Measurements from ENCODE around the gene CENPX.
A peak's percentile ranks its signal among the peaks of the same experiment; 100 is the strongest.

Gene CENPX

DNA sequence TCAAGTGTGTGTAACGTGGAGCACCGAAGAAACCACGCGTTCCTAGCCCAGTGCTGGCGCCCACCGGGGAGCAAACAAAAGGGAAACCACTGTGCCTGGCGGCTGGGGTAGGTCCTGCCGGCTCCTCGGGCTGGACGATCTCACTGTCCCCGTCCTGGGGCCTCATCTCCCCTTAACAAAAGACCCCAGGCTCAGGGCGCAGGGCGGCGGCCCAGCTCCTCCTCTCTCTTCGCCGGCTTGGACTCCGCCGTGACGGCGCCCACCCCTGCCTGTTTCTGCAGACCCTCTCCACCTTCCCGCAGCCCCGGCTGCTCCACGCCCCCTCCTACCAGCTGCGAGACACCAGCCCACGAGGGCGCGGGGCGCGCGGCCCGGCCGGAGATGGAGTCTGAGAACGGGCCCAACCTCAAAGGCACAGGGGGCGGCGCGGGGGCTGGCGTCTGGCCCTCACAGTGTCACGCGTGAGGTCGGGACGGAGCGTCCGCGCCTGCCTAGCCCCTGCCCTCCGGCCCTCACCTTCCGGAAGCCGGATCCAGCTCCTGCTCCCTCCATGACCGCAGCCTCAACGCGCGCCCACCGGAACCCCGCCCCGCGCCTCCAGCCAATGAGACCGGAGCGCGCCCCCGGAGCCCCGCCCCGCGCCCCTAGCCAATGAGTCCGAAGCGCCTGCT, at the start of gene CENPX:
CENPX (minus strand) TSS at position 569 of the 671 bp plus-strand sequence; CDS start at position 552, 17 bp downstream.
- no peak for DNase-seq (ENCODE audit: low spot score)
- H3K27ac ChIP-seq = peak within 1 kb of the TSS; percentile 36 to 83
- TF ChIP-seq, protein P1, sequence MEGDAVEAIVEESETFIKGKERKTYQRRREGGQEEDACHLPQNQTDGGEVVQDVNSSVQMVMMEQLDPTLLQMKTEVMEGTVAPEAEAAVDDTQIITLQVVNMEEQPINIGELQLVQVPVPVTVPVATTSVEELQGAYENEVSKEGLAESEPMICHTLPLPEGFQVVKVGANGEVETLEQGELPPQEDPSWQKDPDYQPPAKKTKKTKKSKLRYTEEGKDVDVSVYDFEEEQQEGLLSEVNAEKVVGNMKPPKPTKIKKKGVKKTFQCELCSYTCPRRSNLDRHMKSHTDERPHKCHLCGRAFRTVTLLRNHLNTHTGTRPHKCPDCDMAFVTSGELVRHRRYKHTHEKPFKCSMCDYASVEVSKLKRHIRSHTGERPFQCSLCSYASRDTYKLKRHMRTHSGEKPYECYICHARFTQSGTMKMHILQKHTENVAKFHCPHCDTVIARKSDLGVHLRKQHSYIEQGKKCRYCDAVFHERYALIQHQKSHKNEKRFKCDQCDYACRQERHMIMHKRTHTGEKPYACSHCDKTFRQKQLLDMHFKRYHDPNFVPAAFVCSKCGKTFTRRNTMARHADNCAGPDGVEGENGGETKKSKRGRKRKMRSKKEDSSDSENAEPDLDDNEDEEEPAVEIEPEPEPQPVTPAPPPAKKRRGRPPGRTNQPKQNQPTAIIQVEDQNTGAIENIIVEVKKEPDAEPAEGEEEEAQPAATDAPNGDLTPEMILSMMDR (IDR thresholded peaks at IDR 0.05) = no peak
- peak within 1 kb of the TSS; percentile 98 for H3K4me3 ChIP-seq

- H3K4me3 ChIP-seq = no peak overlapping the region
- TF ChIP-seq, protein P1 (IDR thresholded peaks at IDR 0.05) = no peak
- H3K27ac ChIP-seq = no peak overlapping the region
- no peak for DNase-seq (ENCODE audit: low spot score)
These were observed 47.9 kb upstream of the CENPX start for GRCh38 chr17:82070611-82071010.

DNA sequence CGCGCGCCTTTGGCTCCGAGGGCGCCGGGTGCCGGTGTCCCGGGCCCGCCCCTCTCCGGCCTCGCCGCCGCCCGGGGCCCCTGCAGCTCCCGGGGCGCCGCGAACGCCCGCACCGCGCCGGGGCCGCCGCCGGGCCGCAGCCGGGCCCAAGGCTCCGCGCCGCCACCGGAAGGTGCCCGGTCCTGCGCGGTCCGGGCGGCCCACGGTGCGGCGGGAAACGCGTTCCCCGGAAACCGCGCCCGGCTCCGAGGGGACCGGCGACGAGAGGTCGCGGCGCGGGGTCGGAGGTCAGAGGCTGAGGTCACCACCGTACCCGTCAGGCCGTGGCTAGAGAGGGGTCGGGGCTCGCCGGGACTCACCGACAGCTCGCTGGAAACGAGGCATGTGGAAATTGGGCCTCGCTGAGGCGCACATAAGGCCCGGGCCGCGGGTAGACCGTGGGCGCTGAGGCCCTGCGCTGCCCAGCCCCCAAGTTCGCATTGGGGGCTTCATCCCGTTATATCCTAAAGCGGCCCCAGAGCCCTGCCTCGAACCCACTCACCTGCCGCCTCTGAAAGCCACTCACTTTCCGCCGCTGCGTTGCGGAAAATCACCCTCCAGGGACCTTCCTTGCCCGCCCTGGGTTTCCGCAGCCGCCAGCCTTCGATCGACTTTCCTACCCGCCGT, 43.1 kb upstream of the CENPX start, which contains the start of gene DUS1L:
DUS1L (minus strand) TSS at position 167 of the 666 bp plus-strand sequence. CDS start 745 bp downstream, outside the sequence.
- DNase-seq (ENCODE audit: low spot score) = no peak
- TF ChIP-seq, protein P1 (IDR thresholded peaks at IDR 0.05) = no peak
- H3K4me3 ChIP-seq = peak within 1 kb of the TSS; percentile 87
- peak within 1 kb of the TSS; percentile 86 to 88 for H3K27ac ChIP-seq

DNA sequence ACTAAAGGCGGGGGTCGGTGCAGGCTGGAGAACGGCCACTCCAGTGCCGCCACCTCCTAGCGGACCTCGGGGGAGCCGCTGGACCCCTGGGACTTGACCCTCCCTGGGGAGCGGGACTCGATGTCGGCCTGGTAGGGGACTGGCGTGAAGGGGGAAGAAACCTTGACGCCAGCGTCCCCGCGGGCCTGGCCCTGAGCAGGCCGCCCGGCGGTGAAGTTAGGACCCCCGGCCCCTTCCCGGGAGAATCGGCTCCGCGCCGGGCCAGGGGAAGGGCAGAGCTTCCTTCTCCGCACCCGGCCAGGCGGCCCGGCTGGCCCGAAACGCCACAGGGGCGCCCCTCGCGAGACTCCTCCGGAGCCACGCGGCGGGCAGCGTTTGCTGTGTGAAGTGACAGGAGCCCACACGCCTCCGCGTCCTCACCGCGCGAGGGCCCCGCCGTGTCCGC, 42.5 kb upstream of the CENPX start:
- peak overlapping the region; percentile 87 for H3K4me3 ChIP-seq
- no peak for DNase-seq (ENCODE audit: low spot score)
- H3K27ac ChIP-seq = peak overlapping the region; percentile 50 to 86
- TF ChIP-seq, protein P1 (IDR thresholded peaks at IDR 0.05) = no peak

- Histone ChIP-seq H3K27ac (peak overlapping the region in 1 of 2 donors; percentile 86), H3K4me3 (peak overlapping the region; percentile 87)
- no peak for DNase-seq (ENCODE audit: low spot score)
- TF ChIP-seq, protein P1 (IDR thresholded peaks at IDR 0.05) = no peak
These were observed 41.9 kb upstream of the CENPX start for GRCh38 chr17:82064433-82065192.

DNA sequence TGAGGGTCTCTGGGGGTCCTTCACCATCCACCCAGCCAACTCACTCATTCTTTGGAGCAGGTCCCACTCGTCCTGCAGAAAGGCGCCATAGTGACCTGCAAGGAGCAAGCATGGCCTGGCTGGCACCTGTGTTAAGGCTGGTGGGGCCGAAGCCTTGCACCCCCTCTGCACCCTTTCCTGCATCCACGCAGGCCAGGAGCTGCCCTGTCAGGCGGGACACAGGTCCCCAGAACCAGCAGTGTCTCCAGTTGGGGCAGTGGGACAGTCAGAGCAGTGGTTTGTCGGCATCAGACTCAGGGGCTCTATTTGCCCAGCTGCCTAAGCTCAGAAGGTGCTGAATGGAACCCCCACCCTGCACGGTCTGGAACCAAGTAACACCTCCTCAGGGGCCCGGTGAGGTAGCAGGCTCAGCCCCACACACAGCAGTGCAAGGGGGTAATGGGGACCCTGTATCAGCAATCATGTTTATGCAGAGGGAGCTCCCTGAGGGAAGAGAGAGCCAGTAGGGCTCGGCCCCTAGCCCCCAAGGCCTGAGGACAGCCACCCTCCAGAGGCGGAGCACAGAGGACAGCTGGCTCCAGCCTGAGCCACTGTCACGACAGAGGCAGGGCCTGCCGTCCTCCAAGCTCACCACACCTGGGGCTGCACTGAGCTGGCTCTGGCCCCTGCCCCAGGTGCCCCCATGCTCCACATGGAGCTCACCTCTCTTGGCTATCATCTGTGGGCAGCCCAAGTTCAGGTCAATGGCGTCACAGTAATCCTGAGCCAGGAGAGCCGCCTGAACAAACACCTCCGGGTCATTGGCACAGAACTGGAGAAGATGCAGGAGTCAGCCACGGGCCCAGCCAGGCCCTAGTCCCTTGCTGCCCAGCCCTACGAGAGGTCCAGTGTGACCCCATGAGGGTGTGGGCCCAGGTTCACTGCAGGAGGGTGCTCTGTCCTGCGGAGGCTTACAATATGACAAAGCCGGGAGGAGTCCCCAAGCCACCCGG, 41.0 kb upstream of the CENPX start:
- TF ChIP-seq, protein P1 (IDR thresholded peaks at IDR 0.05) = no peak
- no peak for DNase-seq (ENCODE audit: low spot score)
- H3K27ac ChIP-seq = no peak overlapping the region
- H3K4me3 ChIP-seq = peak overlapping the region; percentile 87

All from coronary artery (tissue), 2 donors.